SK-N-DZ (cell line): Measurements from ENCODE around the gene PLA2G2E.
"Not testable (repeated sequence)": the region's sequence is repeated elsewhere in the genome, so short reads cannot be mapped to it uniquely, and the experiment has no call there.

Experiments
- DNase-seq: peaks from one replicate; pipeline ENCODE4 v3.0.0-alpha.2; 2015; ENCODE audit warnings: low spot score

The PLA2G2E gene

GRCh38 chr1:19884312-19884711 is 39.1 kb downstream of the PLA2G2E start:
- no peak for DNase-seq

- DNase-seq = peak; percentile 97
Measured at GRCh38 chr1:19882111-19883071, 41.0 kb downstream of the PLA2G2E start, which contains the start of gene OTUD3. Gene OTUD3, plus strand, starts transcription at chr1:19882395. Its CDS starts 119 bp downstream, at chr1:19882514.

- DNase-seq = not testable (repeated sequence)
Measured at GRCh38 chr1:19880841-19881240, 42.6 kb downstream of the PLA2G2E start.

- DNase-seq = no peak
Measured at GRCh38 chr1:19879661-19880060, 43.8 kb downstream of the PLA2G2E start.

GRCh38 chr1:19879227-19879626 is 44.2 kb downstream of the PLA2G2E start:
- no peak for DNase-seq

- no peak for DNase-seq
Measured at GRCh38 chr1:19878637-19878985, 44.8 kb downstream of the PLA2G2E start.

- DNase-seq = peak; percentile 84
Measured at GRCh38 chr1:19877821-19878636, 45.4 kb downstream of the PLA2G2E start.

GRCh38 chr1:19877181-19877750 is 46.2 kb downstream of the PLA2G2E start:
- no peak for DNase-seq

GRCh38 chr1:19872190-19872589 is 51.2 kb downstream of the PLA2G2E start:
- DNase-seq = no peak
